Hepatocyte (in vitro differentiated cells): Measurements from ENCODE around the gene CD226. TPM values are rescaled to one million over a fixed set of nuclear protein-coding genes. Genes with fewer than 3 reads are reported as not detected.
A peak's percentile ranks its signal among the peaks of the same experiment; 100 is the strongest.

Source experiments
- DNase-seq: peaks from one replicate; pipeline ENCODE4 v3.0.0-alpha.2; 2016; ENCODE audit warnings: low spot score
- H2AFZ ChIP-seq: fragments of 200-600 bp; sonication (generic); 2 replicates; pipeline ENCODE4 v1.6.0; 2016; ENCODE audit warnings: antibody characterized with exemption, mild to moderate bottlenecking
- H3K27ac ChIP-seq: fragments of 200-600 bp; sonication (generic); 2 replicates; pipeline ENCODE4 v1.5.1; 2016; ENCODE audit warnings: mild to moderate bottlenecking
- H3K27me3 ChIP-seq: fragments of 200-600 bp; sonication (generic); 2 replicates; pipeline ENCODE4 v1.6.1; 2016
- H3K36me3 ChIP-seq: fragments of 200-600 bp; sonication (generic); replicated peaks from 2 replicates; pipeline ENCODE4 v1.5.1; 2016; ENCODE audit warnings: low read depth; ENCODE audit not compliant: insufficient read depth
- H3K4me1 ChIP-seq: fragments of 200-600 bp; sonication (generic); 2 replicates; pipeline ENCODE4 v1.5.1; 2016; ENCODE audit warnings: mild to moderate bottlenecking, moderate library complexity; ENCODE audit not compliant: insufficient read depth
- H3K4me2 ChIP-seq: fragments of 200-600 bp; sonication (generic); 2 replicates; pipeline ENCODE4 v1.6.0; 2016
- H3K4me3 ChIP-seq: fragments of 200-600 bp; sonication (generic); 2 replicates; pipeline ENCODE4 v1.5.1; 2016; ENCODE audit warnings: mild to moderate bottlenecking
- H3K79me2 ChIP-seq: fragments of 200-600 bp; sonication (generic); 2 replicates; pipeline ENCODE4 v1.6.0; 2017; ENCODE audit warnings: mild to moderate bottlenecking
- H3K9me2 ChIP-seq: fragments of 200-600 bp; sonication (generic); replicated peaks from 2 replicates; pipeline ENCODE4 v1.6.0; 2017; ENCODE audit warnings: mild to moderate bottlenecking; ENCODE audit not compliant: insufficient read depth
- H3K9me3 ChIP-seq: fragments of 200-600 bp; sonication (generic); 2 replicates; pipeline ENCODE4 v1.5.1; 2016; ENCODE audit warnings: low read depth, mild to moderate bottlenecking
- H4K20me1 ChIP-seq: fragments of 200-600 bp; sonication (generic); 2 replicates; pipeline ENCODE4 v1.6.0; 2016; ENCODE audit warnings: mild to moderate bottlenecking; ENCODE audit not compliant: insufficient read depth, poor library complexity, severe bottlenecking
- EZH2 ChIP-seq: fragments of 200-600 bp; sonication (generic); IDR thresholded peaks from 2 replicates; pipeline ENCODE4 v1.6.1; 2016; ENCODE audit warnings: antibody characterized with exemption, mild to moderate bottlenecking, borderline replicate concordance
- EZH2phosphoT487 ChIP-seq: fragments of 200-600 bp; sonication (generic); IDR thresholded peaks from one replicate; pipeline ENCODE4 v1.6.1; 2018; ENCODE audit warnings: antibody characterized with exemption, mild to moderate bottlenecking, low read depth, moderate library complexity; ENCODE audit not compliant: unreplicated experiment, severe bottlenecking
- WGBS: methylation state at CpG from one replicate; pipeline ENCODE4 v1.1.6; 2016; ENCODE audit warnings: low lambda C conversion rate; ENCODE audit errors: missing lambda C conversion rate; 5-methylcytosine and 5-hydroxymethylcytosine counted together
- polyA plus RNA-seq: library from polyadenylated mRNA; unstranded; fragments of >200 nt; fragmentation: Nextera tagmentation; extraction: Ambion mirVana; gene quantifications from 2 replicates; pipeline ENCODE4 v1.2.1, GENCODE V29; 2016
- total RNA-seq: library from RNA; depleted of rRNA; stranded (reverse); fragments of >200 nt; gene quantifications from 2 replicates; pipeline ENCODE4 v1.2.3, GENCODE V29; 2014
- TF ChIP-seq, protein P1 (sequence below): fragments of 200-600 bp; sonication (generic); IDR thresholded peaks from 2 replicates; pipeline ENCODE4 v1.5.1; 2016; ENCODE audit warnings: antibody characterized with exemption, mild to moderate bottlenecking; ENCODE audit not compliant: poor library complexity

Gene CD226
- total and polyA plus RNA-seq, 2 experiments from 2014 or later, result 0.07 TPM; not detected in 1

DNA sequence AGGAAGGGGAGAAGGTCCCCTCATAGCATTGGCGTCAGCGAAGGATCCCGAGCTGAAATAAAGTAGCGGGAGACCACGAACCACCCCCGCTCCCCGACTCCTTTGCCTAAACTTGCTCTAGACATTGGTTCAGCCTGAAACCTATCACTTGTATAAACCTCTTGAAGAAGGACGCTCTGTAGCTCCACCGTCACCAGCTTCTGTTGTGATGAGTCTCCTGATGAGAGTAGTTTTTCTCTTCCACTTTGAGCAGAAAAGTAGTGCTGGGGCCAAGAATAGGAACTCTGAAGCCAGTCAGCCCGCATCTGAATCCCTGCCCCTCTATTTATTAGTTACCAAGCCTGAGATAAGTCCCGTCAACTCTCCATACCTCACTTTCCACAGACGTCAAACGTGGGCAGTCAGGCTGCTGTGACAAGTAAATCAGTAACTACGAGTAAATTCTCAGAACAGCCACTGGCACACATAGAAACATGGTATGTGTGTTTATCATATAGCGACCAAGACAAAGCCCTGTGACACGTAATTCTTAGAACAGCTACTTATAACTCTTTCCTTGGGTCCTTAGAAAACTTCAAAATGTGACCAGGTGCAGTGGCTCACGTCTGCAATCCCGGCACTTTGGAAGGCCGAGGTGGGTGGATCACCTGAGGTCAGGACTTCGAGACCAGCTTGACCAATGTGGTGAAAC, 61.7 kb downstream of the CD226 start:
- Histone ChIP-seq H4K20me1 (no peaks in the 10 kb centered on the region), H2AFZ (no peak overlapping the region), H3K4me2 (peak overlapping the region; percentile 51), H3K9me3 (no peaks in the 10 kb centered on the region), H3K27me3 (no peaks in the 10 kb centered on the region), H3K27ac (no peak overlapping the region), H3K9me2 (no peaks in the 10 kb centered on the region), H3K36me3 (no peaks in the 10 kb centered on the region), H3K4me3 (no peak overlapping the region), H3K4me1 (no peaks in the 10 kb centered on the region), H3K79me2 (no peaks in the 10 kb centered on the region)
- whole genome bisulfite sequencing, result 79% methylated on average over 20 of the region's 20 CpGs
- TF ChIP-seq EZH2 (no peak), EZH2phosphoT487 (no peak)
- TF ChIP-seq, protein P1, sequence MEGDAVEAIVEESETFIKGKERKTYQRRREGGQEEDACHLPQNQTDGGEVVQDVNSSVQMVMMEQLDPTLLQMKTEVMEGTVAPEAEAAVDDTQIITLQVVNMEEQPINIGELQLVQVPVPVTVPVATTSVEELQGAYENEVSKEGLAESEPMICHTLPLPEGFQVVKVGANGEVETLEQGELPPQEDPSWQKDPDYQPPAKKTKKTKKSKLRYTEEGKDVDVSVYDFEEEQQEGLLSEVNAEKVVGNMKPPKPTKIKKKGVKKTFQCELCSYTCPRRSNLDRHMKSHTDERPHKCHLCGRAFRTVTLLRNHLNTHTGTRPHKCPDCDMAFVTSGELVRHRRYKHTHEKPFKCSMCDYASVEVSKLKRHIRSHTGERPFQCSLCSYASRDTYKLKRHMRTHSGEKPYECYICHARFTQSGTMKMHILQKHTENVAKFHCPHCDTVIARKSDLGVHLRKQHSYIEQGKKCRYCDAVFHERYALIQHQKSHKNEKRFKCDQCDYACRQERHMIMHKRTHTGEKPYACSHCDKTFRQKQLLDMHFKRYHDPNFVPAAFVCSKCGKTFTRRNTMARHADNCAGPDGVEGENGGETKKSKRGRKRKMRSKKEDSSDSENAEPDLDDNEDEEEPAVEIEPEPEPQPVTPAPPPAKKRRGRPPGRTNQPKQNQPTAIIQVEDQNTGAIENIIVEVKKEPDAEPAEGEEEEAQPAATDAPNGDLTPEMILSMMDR, result no peak
- peak; percentile 47 for DNase-seq

DNA sequence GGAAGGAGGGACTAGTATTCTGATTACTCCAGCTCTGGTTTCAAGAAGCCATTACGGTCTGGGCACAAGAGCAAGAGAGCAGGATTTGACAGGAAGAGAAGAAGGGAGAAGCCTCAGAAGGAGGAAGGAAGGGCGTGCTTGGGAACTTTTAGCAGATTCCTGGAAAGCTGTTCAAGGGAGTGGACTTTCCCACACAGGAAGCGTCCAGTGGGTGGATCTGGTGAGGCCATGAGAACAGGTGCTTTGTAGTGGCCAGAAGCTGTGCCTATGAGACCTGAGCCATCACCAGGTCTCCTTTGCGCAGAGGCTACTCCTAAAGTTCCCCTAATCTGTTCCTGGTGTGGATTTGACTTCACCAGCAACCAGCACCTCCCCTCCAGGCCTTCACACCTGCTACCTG, 62.3 kb downstream of the CD226 start:
- no peak overlapping the region for H3K27ac ChIP-seq
- H3K4me1 ChIP-seq, result no peaks in the 10 kb centered on the region
- no peaks in the 10 kb centered on the region for H3K9me2 ChIP-seq
- WGBS, result 97% methylated on average over 4 of the region's 4 CpGs
- no peak for TF ChIP-seq EZH2phosphoT487
- TF ChIP-seq EZH2, result no peak
- TF ChIP-seq, protein P1, result no peak
- no peak for DNase-seq
- no peak overlapping the region for H3K4me2 ChIP-seq
- H4K20me1 ChIP-seq, result no peaks in the 10 kb centered on the region
- H3K4me3 ChIP-seq, result no peak overlapping the region
- no peak overlapping the region for H2AFZ ChIP-seq
- no peaks in the 10 kb centered on the region for H3K9me3 ChIP-seq
- H3K36me3 ChIP-seq, result no peaks in the 10 kb centered on the region
- H3K27me3 ChIP-seq, result no peaks in the 10 kb centered on the region
- no peaks in the 10 kb centered on the region for H3K79me2 ChIP-seq

DNA sequence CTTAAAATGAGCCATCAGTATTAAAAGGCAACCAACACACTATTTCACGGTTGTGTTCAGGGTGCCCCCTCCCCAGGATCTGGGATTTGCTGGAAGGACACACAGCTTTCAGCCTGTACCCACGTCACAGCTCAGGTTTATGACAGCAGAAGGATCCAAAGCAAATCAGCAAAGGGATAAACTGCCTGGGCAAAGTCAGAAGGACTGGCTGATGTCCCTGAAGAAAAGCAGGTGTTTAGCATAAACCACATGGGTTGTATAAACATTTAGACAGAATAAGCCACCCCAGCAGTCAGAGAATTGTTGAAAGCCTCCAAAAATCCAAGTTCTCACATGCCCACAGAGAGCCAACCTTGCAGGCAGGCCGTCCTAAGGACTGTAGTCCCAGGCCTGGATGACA, 63.9 kb downstream of the CD226 start:
- H3K9me2 ChIP-seq, result no peaks in the 10 kb centered on the region
- H3K27ac ChIP-seq, result no peak overlapping the region
- no peaks in the 10 kb centered on the region for H4K20me1 ChIP-seq
- no peaks in the 10 kb centered on the region for H3K27me3 ChIP-seq
- H3K36me3 ChIP-seq, result no peaks in the 10 kb centered on the region
- no peaks in the 10 kb centered on the region for H3K79me2 ChIP-seq
- no peaks in the 10 kb centered on the region for H3K9me3 ChIP-seq
- no peak overlapping the region for H2AFZ ChIP-seq
- H3K4me2 ChIP-seq, result no peak overlapping the region
- TF ChIP-seq, protein P1, result no peak
- TF ChIP-seq EZH2 (no peak), EZH2phosphoT487 (no peak)
- no peaks in the 10 kb centered on the region for H3K4me1 ChIP-seq
- no peak for DNase-seq
- WGBS, result 36% methylated on average over 3 of the region's 3 CpGs
- no peak overlapping the region for H3K4me3 ChIP-seq
